Thyroid gland (tissue), 4 donors: ENCODE measurements around the gene SLC38A4.

Experiments used
- POLR2A ChIP-seq, 2 donors: fragments of 450-650 bp; IDR thresholded peaks; one replicate each; pipeline ENCODE4 v1.6.1; 2017; ENCODE audit warnings: antibody characterized with exemption in 2 of 2, mild to moderate bottlenecking in 2 of 2, moderate library complexity in 1 of 2
- TF ChIP-seq, protein P1 (sequence below), 6 experiments: fragments of 200-600 bp in 3 of 6; fragments of 450-650 bp in 3 of 6; sonication (generic) in 3 of 6; IDR thresholded peaks; one replicate each; pipeline ENCODE4 v1.5.1; 2016 to 2019; ENCODE audit warnings: antibody characterized with exemption in 6 of 6, mild to moderate bottlenecking in 2 of 6, inconsistent platforms in 1 of 6, moderate library complexity in 1 of 6

GRCh38 chr12:46771268-46771827, 54.4 kb downstream of the SLC38A4 start:
- TF ChIP-seq, protein P1, sequence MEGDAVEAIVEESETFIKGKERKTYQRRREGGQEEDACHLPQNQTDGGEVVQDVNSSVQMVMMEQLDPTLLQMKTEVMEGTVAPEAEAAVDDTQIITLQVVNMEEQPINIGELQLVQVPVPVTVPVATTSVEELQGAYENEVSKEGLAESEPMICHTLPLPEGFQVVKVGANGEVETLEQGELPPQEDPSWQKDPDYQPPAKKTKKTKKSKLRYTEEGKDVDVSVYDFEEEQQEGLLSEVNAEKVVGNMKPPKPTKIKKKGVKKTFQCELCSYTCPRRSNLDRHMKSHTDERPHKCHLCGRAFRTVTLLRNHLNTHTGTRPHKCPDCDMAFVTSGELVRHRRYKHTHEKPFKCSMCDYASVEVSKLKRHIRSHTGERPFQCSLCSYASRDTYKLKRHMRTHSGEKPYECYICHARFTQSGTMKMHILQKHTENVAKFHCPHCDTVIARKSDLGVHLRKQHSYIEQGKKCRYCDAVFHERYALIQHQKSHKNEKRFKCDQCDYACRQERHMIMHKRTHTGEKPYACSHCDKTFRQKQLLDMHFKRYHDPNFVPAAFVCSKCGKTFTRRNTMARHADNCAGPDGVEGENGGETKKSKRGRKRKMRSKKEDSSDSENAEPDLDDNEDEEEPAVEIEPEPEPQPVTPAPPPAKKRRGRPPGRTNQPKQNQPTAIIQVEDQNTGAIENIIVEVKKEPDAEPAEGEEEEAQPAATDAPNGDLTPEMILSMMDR (IDR thresholded peaks at IDR 0.05) = no peak
- TF ChIP-seq POLR2A (IDR thresholded peaks at IDR 0.05) = no peak
